ENCODE data around the gene RDH11. TPM values are rescaled to one million over a fixed set of nuclear protein-coding genes. Genes with fewer than 3 reads are reported as not detected.
A peak's percentile ranks its signal among the peaks of the same experiment; 100 is the strongest.

Gene RDH11
- total RNA-seq, 2 experiments from 2014 or later: 56.6 to 60.4 TPM

- Mint-ChIP-seq H3K36me3 (ENCODE audit: low read depth) (peaks cover 8% of the 10 kb centered on the region), H3K27ac (no peak overlapping the region), H3K9me3 (no peaks in the 10 kb centered on the region), H3K27me3 (no peaks in the 10 kb centered on the region), H3K4me3 (no peak overlapping the region), H3K4me1 (peaks cover 45% of the 10 kb centered on the region)
- ChIA-PET CTCF (interaction anchor here (0.8 to 3.7 kb wide), 7 partner anchors 25 to 84 kb away, joined by 3 to 19 read pairs (median 3); partner anchors contain the start of genes ARG2 and PIGH), POLR2A (interaction anchor here (0.9 to 2.6 kb wide), 5 partner anchors 10 to 69 kb away, joined by 3 to 9 read pairs (median 4); partner anchors contain the start of genes PIGH and RDH11)
- no peak for DNase-seq
Measured at GRCh38 chr14:67668559-67668958, 27.0 kb downstream of the RDH11 start.

- Mint-ChIP-seq H3K4me1 (peaks cover 36% of the 10 kb centered on the region), H3K27me3 (no peaks in the 10 kb centered on the region), H3K9me3 (no peaks in the 10 kb centered on the region), H3K4me3 (no peak overlapping the region), H3K27ac (peak overlapping the region; percentile 16), H3K36me3 (ENCODE audit: low read depth) (peaks cover 15% of the 10 kb centered on the region)
- DNase-seq: no peak
- ChIA-PET CTCF (interaction anchor here (0.7 to 3.7 kb wide), 31 partner anchors 14 to 307 kb away, joined by 3 to 43 read pairs (median 4); partner anchors contain the start of genes ARG2, ATP6V1D, EIF2S1 and PIGH), POLR2A (interaction anchor here (1.0 to 1.7 kb wide), 2 partner anchors 44 to 46 kb away, joined by 3 read pairs; no protein-coding TSS in a partner anchor)
Measured at GRCh38 chr14:67666750-67667449, 28.7 kb downstream of the RDH11 start.

- ChIA-PET POLR2A (interaction anchor here (1.0 to 1.7 kb wide), 3 partner anchors 9 to 47 kb away, joined by 3 to 4 read pairs (median 3); partner anchors contain the start of gene ARG2), CTCF (interaction anchor here (0.8 to 3.7 kb wide), 10 partner anchors 8 to 239 kb away, joined by 3 to 43 read pairs (median 5); partner anchors contain the start of gene ARG2)
- peaks cover 36% of the 10 kb centered on the region for H3K4me1 Mint-ChIP-seq
- no peak overlapping the region for H3K4me3 Mint-ChIP-seq
- H3K27ac Mint-ChIP-seq: no peak overlapping the region
- peaks cover 15% of the 10 kb centered on the region for H3K36me3 Mint-ChIP-seq (ENCODE audit: low read depth)
- no peaks in the 10 kb centered on the region for H3K27me3 Mint-ChIP-seq
- DNase-seq: no peak
- no peaks in the 10 kb centered on the region for H3K9me3 Mint-ChIP-seq
Measured at GRCh38 chr14:67665868-67666267, 29.7 kb downstream of the RDH11 start.

GRCh38 chr14:67663633-67664032, 31.9 kb downstream of the RDH11 start:
- CTCF ChIA-PET: interaction anchor here (0.7 to 2.0 kb wide), 6 partner anchors 32 to 81 kb away, joined by 3 to 9 read pairs (median 4); partner anchors contain the start of gene RDH11
- no peaks in the 10 kb centered on the region for H3K9me3 Mint-ChIP-seq
- POLR2A ChIA-PET: no interaction called here

GRCh38 chr14:67653651-67654280, 41.8 kb downstream of the RDH11 start:
- CTCF ChIA-PET: interaction anchor here (1.3 to 1.8 kb wide), 3 partner anchors 13 to 51 kb away, joined by 4 to 5 read pairs (median 5); no protein-coding TSS in a partner anchor

More at GRCh38 chr14:67663633-67664032, 31.9 kb downstream of the RDH11 start:
- peaks cover 13% of the 10 kb centered on the region for H3K36me3 Mint-ChIP-seq (ENCODE audit: low read depth)
- no peak for DNase-seq
- no peak overlapping the region for H3K4me3 Mint-ChIP-seq
- H3K27me3 Mint-ChIP-seq: no peaks in the 10 kb centered on the region
- peaks cover 23% of the 10 kb centered on the region for H3K4me1 Mint-ChIP-seq
- no peak overlapping the region for H3K27ac Mint-ChIP-seq

GRCh38 chr14:67652189-67652588, 43.4 kb downstream of the RDH11 start:
- Mint-ChIP-seq H3K36me3 (ENCODE audit: low read depth) (peaks cover 59% of the 10 kb centered on the region), H3K27me3 (no peaks in the 10 kb centered on the region), H3K4me3 (no peak overlapping the region), H3K9me3 (no peaks in the 10 kb centered on the region), H3K4me1 (peaks cover 4% of the 10 kb centered on the region), H3K27ac (no peak overlapping the region)
- ChIA-PET CTCF (interaction anchor here (0.7 to 1.8 kb wide), 4 partner anchors 9 to 33 kb away, joined by 3 to 7 read pairs (median 6); no protein-coding TSS in a partner anchor), POLR2A (interaction anchor here (0.9 to 1.1 kb wide), 2 partner anchors 10 to 165 kb away, joined by 3 to 4 read pairs; partner anchors contain the start of gene ZFYVE26)
- DNase-seq: no peak

More at GRCh38 chr14:67653651-67654280, 41.8 kb downstream of the RDH11 start:
- no peaks in the 10 kb centered on the region for H3K27me3 Mint-ChIP-seq
- H3K4me1 Mint-ChIP-seq: peaks cover 4% of the 10 kb centered on the region
- H3K27ac Mint-ChIP-seq: no peak overlapping the region
- no peak for DNase-seq
- POLR2A ChIA-PET: no interaction called here
- H3K9me3 Mint-ChIP-seq: no peaks in the 10 kb centered on the region
- peaks cover 60% of the 10 kb centered on the region for H3K36me3 Mint-ChIP-seq (ENCODE audit: low read depth)
- H3K4me3 Mint-ChIP-seq: no peak overlapping the region

- CTCF ChIA-PET: interaction anchor here (1.3 kb wide), 1 partner anchor 16 kb away, joined by 7 read pairs; no protein-coding TSS in a partner anchor
- H3K4me3 Mint-ChIP-seq: no peak overlapping the region
- no peaks in the 10 kb centered on the region for H3K27me3 Mint-ChIP-seq
- H3K27ac Mint-ChIP-seq: no peak overlapping the region
- H3K36me3 Mint-ChIP-seq (ENCODE audit: low read depth): peaks cover 61% of the 10 kb centered on the region
- peaks cover 4% of the 10 kb centered on the region for H3K4me1 Mint-ChIP-seq
- H3K9me3 Mint-ChIP-seq: no peaks in the 10 kb centered on the region
- POLR2A ChIA-PET: no interaction called here
- no peak for DNase-seq
Measured at GRCh38 chr14:67650694-67651093, 44.9 kb downstream of the RDH11 start.

- POLR2A ChIA-PET: no interaction called here
- H3K4me3 Mint-ChIP-seq: no peak overlapping the region
- no peaks in the 10 kb centered on the region for H3K9me3 Mint-ChIP-seq
- DNase-seq: no peak
- no peaks in the 10 kb centered on the region for H3K27me3 Mint-ChIP-seq
- peaks cover 6% of the 10 kb centered on the region for H3K4me1 Mint-ChIP-seq
- CTCF ChIA-PET: no interaction called here
- H3K36me3 Mint-ChIP-seq (ENCODE audit: low read depth): peaks cover 62% of the 10 kb centered on the region
- no peak overlapping the region for H3K27ac Mint-ChIP-seq
Measured at GRCh38 chr14:67650151-67650550, 45.4 kb downstream of the RDH11 start.

GRCh38 chr14:67646131-67646530, 49.4 kb downstream of the RDH11 start:
- no peaks in the 10 kb centered on the region for H3K9me3 Mint-ChIP-seq
- CTCF ChIA-PET: no interaction called here

GRCh38 chr14:67645414-67645813, 50.1 kb downstream of the RDH11 start:
- no peaks in the 10 kb centered on the region for H3K9me3 Mint-ChIP-seq
- CTCF ChIA-PET: no interaction called here

More at GRCh38 chr14:67646131-67646530, 49.4 kb downstream of the RDH11 start:
- no peak overlapping the region for H3K27ac Mint-ChIP-seq
- no peak overlapping the region for H3K4me3 Mint-ChIP-seq
- H3K36me3 Mint-ChIP-seq (ENCODE audit: low read depth): peaks cover 56% of the 10 kb centered on the region
- DNase-seq: no peak
- H3K27me3 Mint-ChIP-seq: no peaks in the 10 kb centered on the region
- H3K4me1 Mint-ChIP-seq: peaks cover 26% of the 10 kb centered on the region
- POLR2A ChIA-PET: no interaction called here

GRCh38 chr14:67644428-67644827, 51.1 kb downstream of the RDH11 start:
- H3K9me3 Mint-ChIP-seq: no peaks in the 10 kb centered on the region
- ChIA-PET CTCF (interaction anchor here (0.7 to 2.3 kb wide), 6 partner anchors 22 to 280 kb away, joined by 3 to 8 read pairs (median 4); no protein-coding TSS in a partner anchor), POLR2A (no interaction called here)
- no peak for DNase-seq
- H3K4me1 Mint-ChIP-seq: peaks cover 26% of the 10 kb centered on the region
- H3K27ac Mint-ChIP-seq: no peak overlapping the region
- H3K4me3 Mint-ChIP-seq: no peak overlapping the region
- H3K36me3 Mint-ChIP-seq (ENCODE audit: low read depth): peaks cover 39% of the 10 kb centered on the region
- no peaks in the 10 kb centered on the region for H3K27me3 Mint-ChIP-seq

More at GRCh38 chr14:67645414-67645813, 50.1 kb downstream of the RDH11 start:
- DNase-seq: no peak
- Mint-ChIP-seq H3K27ac (no peak overlapping the region), H3K4me3 (no peak overlapping the region), H3K36me3 (ENCODE audit: low read depth) (peaks cover 48% of the 10 kb centered on the region), H3K4me1 (peaks cover 26% of the 10 kb centered on the region), H3K27me3 (no peaks in the 10 kb centered on the region)
- POLR2A ChIA-PET: no interaction called here

- POLR2A ChIA-PET: interaction anchor here (1.0 kb wide), 1 partner anchor 23 kb away, joined by 3 read pairs; no protein-coding TSS in a partner anchor
- H3K4me3 Mint-ChIP-seq: no peak overlapping the region
Measured at GRCh38 chr14:67643713-67644112, 51.9 kb downstream of the RDH11 start.

More at GRCh38 chr14:67643713-67644112, 51.9 kb downstream of the RDH11 start:
- H3K4me1 Mint-ChIP-seq: peaks cover 26% of the 10 kb centered on the region
- H3K27ac Mint-ChIP-seq: no peak overlapping the region
- H3K36me3 Mint-ChIP-seq (ENCODE audit: low read depth): peaks cover 35% of the 10 kb centered on the region
- CTCF ChIA-PET: interaction anchor here (0.7 to 2.3 kb wide), 7 partner anchors 23 to 280 kb away, joined by 3 to 8 read pairs (median 5); no protein-coding TSS in a partner anchor
- DNase-seq: no peak
- H3K27me3 Mint-ChIP-seq: no peaks in the 10 kb centered on the region
- no peaks in the 10 kb centered on the region for H3K9me3 Mint-ChIP-seq

All from activated CD4-positive, alpha-beta memory T cell treated with anti-CD3 and anti-CD28 coated beads, Interleukin-2, amount 10 ng/mL, durations not matched to agents 7 days and 5 days (primary cell).